Parathyroid adenoma (tissue), 2 donors: Measurements from ENCODE around the gene RAD51D.
"Not testable (repeated sequence)": the region's sequence is repeated elsewhere in the genome, so short reads cannot be mapped to it uniquely, and the experiment has no call there.

Experiments used
- H2AFZ ChIP-seq: fragments of 300-600 bp; sonication (generic); one replicate; pipeline ENCODE4 v1.7.0; 2017; ENCODE audit warnings: antibody characterized with exemption, mild to moderate bottlenecking
- H3K27ac ChIP-seq: fragments of 300-600 bp; sonication (generic); one replicate; pipeline ENCODE4 v1.7.0; 2017
- H3K27me3 ChIP-seq: fragments of 300-600 bp; sonication (generic); one replicate; pipeline ENCODE4 v1.7.0; 2017; ENCODE audit warnings: low read length; ENCODE audit not compliant: control insufficient read depth, insufficient read depth
- H3K36me3 ChIP-seq: fragments of 300-600 bp; sonication (generic); one replicate; pipeline ENCODE4 v1.7.0; 2017; ENCODE audit warnings: low read length; ENCODE audit not compliant: control insufficient read depth, insufficient read depth
- H3K4me1 ChIP-seq: fragments of 300-600 bp; sonication (generic); one replicate; pipeline ENCODE4 v1.7.0; 2017; ENCODE audit warnings: control low read depth
- H3K4me2 ChIP-seq: fragments of 300-600 bp; sonication (generic); one replicate; pipeline ENCODE4 v1.7.0; 2017; ENCODE audit warnings: low read length
- H3K4me3 ChIP-seq: fragments of 300-600 bp; sonication (generic); one replicate; pipeline ENCODE4 v1.7.0; 2017; ENCODE audit warnings: low read depth, low read length
- H3K79me2 ChIP-seq: fragments of 300-600 bp; sonication (generic); one replicate; pipeline ENCODE4 v1.7.0; 2017; ENCODE audit warnings: control low read depth
- H3K9ac ChIP-seq: fragments of 300-600 bp; sonication (generic); one replicate; pipeline ENCODE4 v1.7.0; 2017; ENCODE audit warnings: mild to moderate bottlenecking
- H3K9me3 ChIP-seq: fragments of 300-600 bp; sonication (generic); one replicate; pipeline ENCODE4 v1.7.0; 2017; ENCODE audit warnings: low read length; ENCODE audit not compliant: control insufficient read depth
- CTCF ChIP-seq: fragments of 300-600 bp; sonication (generic); IDR thresholded peaks from one replicate; pipeline ENCODE4 v1.7.0; 2017; ENCODE audit warnings: antibody characterized with exemption, mild to moderate bottlenecking
- donor health status: primary hyperparathyroidism.

Gene RAD51D

GRCh38 chr17:35127751-35128514 lies 8.3 kb upstream of the RAD51D start:
- Histone ChIP-seq H3K9ac (no peak overlapping the region), H3K27ac (no peak overlapping the region)

GRCh38 chr17:35121315-35121714 lies 1.7 kb upstream of the RAD51D start, which contains the start of gene FNDC8:
TSS of gene FNDC8 (plus strand) at chr17:35121615. CDS start at chr17:35121694, 79 bp downstream.
- Histone ChIP-seq H3K79me2 (peaks cover 11% of the 10 kb centered on the region), H3K27ac (no peak within 1 kb of the TSS), H3K36me3 (no peaks in the 10 kb centered on the region), H3K27me3 (no peaks in the 10 kb centered on the region), H3K4me2 (no peak within 1 kb of the TSS), H3K4me1 (peaks cover 9% of the 10 kb centered on the region), H3K4me3 (no peak within 1 kb of the TSS), H2AFZ (no peak within 1 kb of the TSS), H3K9ac (no peak within 1 kb of the TSS), H3K9me3 (no peaks in the 10 kb centered on the region)
- TF ChIP-seq CTCF: no peak

More at GRCh38 chr17:35127751-35128514, 8.3 kb upstream of the RAD51D start:
- Histone ChIP-seq H3K4me3 (no peak overlapping the region), H3K4me2 (no peak overlapping the region), H3K36me3 (no peaks in the 10 kb centered on the region), H3K27me3 (no peaks in the 10 kb centered on the region), H3K79me2 (no peaks in the 10 kb centered on the region), H2AFZ (no peak overlapping the region), H3K9me3 (no peaks in the 10 kb centered on the region), H3K4me1 (no peaks in the 10 kb centered on the region)
- no peak for TF ChIP-seq CTCF

GRCh38 chr17:35117984-35118383 lies 1.7 kb downstream of the RAD51D start:
- peaks cover 11% of the 10 kb centered on the region for H3K79me2 ChIP-seq
- H3K4me1 ChIP-seq: peaks cover 9% of the 10 kb centered on the region
- H2AFZ ChIP-seq: no peak overlapping the region
- H3K9me3 ChIP-seq: no peaks in the 10 kb centered on the region
- no peak for TF ChIP-seq CTCF
- no peaks in the 10 kb centered on the region for H3K27me3 ChIP-seq
- no peaks in the 10 kb centered on the region for H3K36me3 ChIP-seq
- H3K9ac ChIP-seq: no peak overlapping the region
- no peak overlapping the region for H3K27ac ChIP-seq
- no peak overlapping the region for H3K4me3 ChIP-seq
- no peak overlapping the region for H3K4me2 ChIP-seq

GRCh38 chr17:35116845-35117244 lies 2.8 kb downstream of the RAD51D start:
- Histone ChIP-seq H3K9ac (no peak overlapping the region), H3K4me2 (no peak overlapping the region), H3K27me3 (no peaks in the 10 kb centered on the region), H3K4me1 (peaks cover 9% of the 10 kb centered on the region), H3K36me3 (no peaks in the 10 kb centered on the region), H3K9me3 (no peaks in the 10 kb centered on the region), H3K4me3 (no peak overlapping the region), H3K27ac (no peak overlapping the region), H3K79me2 (peaks cover 11% of the 10 kb centered on the region), H2AFZ (no peak overlapping the region)
- TF ChIP-seq CTCF: no peak

GRCh38 chr17:35110791-35111190 lies 8.9 kb downstream of the RAD51D start:
- not testable (repeated sequence) for H3K79me2 ChIP-seq, H3K27me3 ChIP-seq, H3K4me2 ChIP-seq, H3K4me3 ChIP-seq, H3K36me3 ChIP-seq, H3K27ac ChIP-seq, H3K4me1 ChIP-seq, H3K9me3 ChIP-seq, H2AFZ ChIP-seq, H3K9ac ChIP-seq
